22Rv1 (cell line): ENCODE measurements around the gene GRIP2.

Source experiments
- ZFX ChIP-seq: fragments of 450-650 bp; IDR thresholded peaks from 2 replicates; pipeline ENCODE4 v1.6.1; 2017; ENCODE audit warnings: antibody characterized with exemption, borderline replicate concordance
- TF ChIP-seq, protein P1 (sequence below): fragments of 450-650 bp; IDR thresholded peaks from 2 replicates; pipeline ENCODE4 v1.5.1; 2017; ENCODE audit warnings: mild to moderate bottlenecking

DNA sequence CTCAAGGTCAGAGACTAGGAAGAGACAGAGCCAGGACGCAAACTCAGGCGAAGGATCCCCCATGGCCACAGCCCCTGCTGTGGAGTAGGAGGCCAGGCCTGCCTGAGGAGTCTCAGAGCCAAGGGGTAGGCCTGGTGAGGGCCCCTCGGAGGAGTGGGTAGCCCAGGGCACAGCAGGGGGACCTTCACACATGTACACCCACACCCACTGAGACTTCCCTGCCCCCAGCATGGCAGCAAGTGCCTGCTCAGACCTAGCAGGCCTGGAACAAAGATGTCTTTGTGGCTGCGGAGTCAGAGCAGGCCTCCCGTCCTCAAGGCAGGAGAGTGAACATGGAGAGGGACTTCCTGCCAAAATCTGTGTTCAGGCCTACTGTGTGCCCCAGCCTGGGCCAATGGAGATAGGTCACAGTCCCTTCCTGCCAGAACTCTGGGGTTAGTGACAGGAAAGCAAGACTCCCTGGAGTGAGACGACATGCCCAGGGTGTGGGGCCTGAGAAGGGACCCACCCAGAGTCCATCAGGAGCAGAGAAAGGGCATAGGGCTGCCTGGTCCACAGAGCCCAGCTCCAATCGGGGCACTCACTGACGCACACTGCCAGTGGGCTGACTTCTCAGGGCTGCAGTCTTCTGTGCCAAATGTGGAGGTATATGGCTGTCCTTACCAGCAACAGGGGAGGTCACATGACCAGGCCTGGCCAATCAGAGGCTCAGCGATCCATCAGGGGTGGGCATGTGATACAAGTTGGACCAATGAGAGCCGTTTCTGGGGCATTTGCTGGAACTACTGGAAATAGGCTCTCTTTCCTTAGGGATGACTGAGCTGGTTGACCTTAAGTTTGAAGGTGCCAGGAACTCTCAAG is 2.3 kb downstream of the GRIP2 start:
- TF ChIP-seq, protein P1, sequence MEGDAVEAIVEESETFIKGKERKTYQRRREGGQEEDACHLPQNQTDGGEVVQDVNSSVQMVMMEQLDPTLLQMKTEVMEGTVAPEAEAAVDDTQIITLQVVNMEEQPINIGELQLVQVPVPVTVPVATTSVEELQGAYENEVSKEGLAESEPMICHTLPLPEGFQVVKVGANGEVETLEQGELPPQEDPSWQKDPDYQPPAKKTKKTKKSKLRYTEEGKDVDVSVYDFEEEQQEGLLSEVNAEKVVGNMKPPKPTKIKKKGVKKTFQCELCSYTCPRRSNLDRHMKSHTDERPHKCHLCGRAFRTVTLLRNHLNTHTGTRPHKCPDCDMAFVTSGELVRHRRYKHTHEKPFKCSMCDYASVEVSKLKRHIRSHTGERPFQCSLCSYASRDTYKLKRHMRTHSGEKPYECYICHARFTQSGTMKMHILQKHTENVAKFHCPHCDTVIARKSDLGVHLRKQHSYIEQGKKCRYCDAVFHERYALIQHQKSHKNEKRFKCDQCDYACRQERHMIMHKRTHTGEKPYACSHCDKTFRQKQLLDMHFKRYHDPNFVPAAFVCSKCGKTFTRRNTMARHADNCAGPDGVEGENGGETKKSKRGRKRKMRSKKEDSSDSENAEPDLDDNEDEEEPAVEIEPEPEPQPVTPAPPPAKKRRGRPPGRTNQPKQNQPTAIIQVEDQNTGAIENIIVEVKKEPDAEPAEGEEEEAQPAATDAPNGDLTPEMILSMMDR: no peak
- no peak for TF ChIP-seq ZFX
